Endodermal cell (in vitro differentiated cells): ENCODE measurements around the gene VCAN. TPM values are rescaled to one million over a fixed set of nuclear protein-coding genes. Genes with fewer than 3 reads are reported as not detected.

Source experiments
- DNase-seq: peaks from one replicate; pipeline ENCODE4 v3.0.0-alpha.2; 2017
- H3K27ac ChIP-seq: 2 replicates; pipeline ENCODE4 v1.5.1; 2013; ENCODE audit warnings: mild to moderate bottlenecking, low read depth, low read length, moderate library complexity
- H3K27me3 ChIP-seq: 2 replicates; pipeline ENCODE4 v1.6.1; 2013; ENCODE audit warnings: mild to moderate bottlenecking, low read length, moderate library complexity; ENCODE audit not compliant: insufficient read depth, control insufficient read depth, poor library complexity, severe bottlenecking
- H3K36me3 ChIP-seq: 2 replicates; pipeline ENCODE4 v1.7.0; 2013; ENCODE audit warnings: mild to moderate bottlenecking, low read length, moderate library complexity; ENCODE audit not compliant: control insufficient read depth, insufficient read depth
- H3K4me1 ChIP-seq: one replicate; pipeline ENCODE4 v1.7.0; 2013; ENCODE audit warnings: low read length; ENCODE audit not compliant: control insufficient read depth, insufficient read depth
- H3K4me3 ChIP-seq: 2 replicates; pipeline ENCODE4 v1.5.1; 2013; ENCODE audit warnings: mild to moderate bottlenecking, low read length, moderate library complexity
- H3K9ac ChIP-seq: 2 replicates; pipeline ENCODE4 v1.6.1; 2013; ENCODE audit warnings: mild to moderate bottlenecking, low read length, moderate library complexity; ENCODE audit not compliant: poor library complexity, severe bottlenecking; ENCODE audit errors: extremely low read depth
- H3K9me3 ChIP-seq: 2 replicates; pipeline ENCODE4 v1.6.1; 2013; ENCODE audit warnings: mild to moderate bottlenecking, low read length, moderate library complexity; ENCODE audit not compliant: control insufficient read depth
- H3K27ac Mint-ChIP-seq: 2 replicates; pipeline ENCODE4 v1.8.0; 2020; ENCODE audit warnings: mixed read lengths
- H3K27me3 Mint-ChIP-seq: 2 replicates; pipeline ENCODE4 v1.8.0; 2021; ENCODE audit warnings: mild to moderate bottlenecking, mixed read lengths; ENCODE audit not compliant: insufficient read depth
- H3K36me3 Mint-ChIP-seq: 2 replicates; pipeline ENCODE4 v1.8.0; 2020; ENCODE audit warnings: low read depth, mixed read lengths
- H3K4me1 Mint-ChIP-seq: 2 replicates; pipeline ENCODE4 v1.8.0; 2020; ENCODE audit warnings: mixed read lengths
- H3K4me3 Mint-ChIP-seq: 2 replicates; pipeline ENCODE4 v1.8.0; 2020; ENCODE audit warnings: mild to moderate bottlenecking, moderate library complexity, mixed read lengths
- H3K9me3 Mint-ChIP-seq: 2 replicates; pipeline ENCODE4 v1.8.0; 2020; ENCODE audit warnings: mild to moderate bottlenecking, mixed read lengths
- WGBS, 2 experiments: methylation state at CpG; one replicate each; pipeline versions ENCODE4 v1.1.5 to v1.1.7; 2013; ENCODE audit warnings: missing lambda C conversion rate in 2 of 2, mixed read lengths in 1 of 2; ENCODE audit not compliant: insufficient coverage in 1 of 2, insufficient read length in 1 of 2; 5-methylcytosine and 5-hydroxymethylcytosine counted together
- total RNA-seq, 2 donors: library from RNA; stranded (reverse); fragmentation: NEBNext Ultra II Directional in 1 of 2; extraction: Animal tissue kit (Norgen Biotek cat#: 25700) in 1 of 2; gene quantifications; 2 replicates in 1 of 2; 3 replicates in 1 of 2; pipeline ENCODE4 v1.2.1, GENCODE V29; 2021
- TF ChIP-seq, protein P1 (sequence below): fragments of 200-600 bp; sonication (generic); conservative IDR thresholded peaks from 2 replicates; pipeline ENCODE4 v1.5.0; 2021; ENCODE audit warnings: antibody characterized with exemption, mild to moderate bottlenecking

VCAN gene
- total RNA-seq, 2 donors from 2014 or later = 363 to 397 TPM

DNA sequence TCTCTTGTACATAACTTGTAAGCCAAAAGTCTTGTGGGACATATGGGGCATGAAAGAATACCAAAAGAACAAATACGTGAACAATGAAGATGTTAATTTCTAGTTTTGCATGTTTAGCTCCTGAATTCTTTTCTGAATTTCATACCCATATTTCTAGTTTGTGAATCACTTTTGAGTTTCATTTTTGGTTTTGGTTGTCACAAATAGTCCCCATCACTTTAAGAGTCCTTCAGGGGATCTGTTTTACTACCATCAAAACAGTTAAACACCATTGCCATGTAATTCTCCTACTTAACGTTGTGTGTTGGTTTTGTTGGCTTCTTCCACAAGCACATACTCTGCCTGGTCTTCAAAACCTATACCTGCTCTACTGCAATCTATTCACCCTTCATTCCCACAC, 27.0 kb downstream of the VCAN start:
- H3K36me3 Mint-ChIP-seq = peaks cover 69% of the 10 kb centered on the region
- H3K4me1 Mint-ChIP-seq = peaks cover 25% of the 10 kb centered on the region
- no peak overlapping the region for H3K9ac ChIP-seq
- peaks cover 5% of the 10 kb centered on the region for H3K4me1 ChIP-seq
- TF ChIP-seq, protein P1, sequence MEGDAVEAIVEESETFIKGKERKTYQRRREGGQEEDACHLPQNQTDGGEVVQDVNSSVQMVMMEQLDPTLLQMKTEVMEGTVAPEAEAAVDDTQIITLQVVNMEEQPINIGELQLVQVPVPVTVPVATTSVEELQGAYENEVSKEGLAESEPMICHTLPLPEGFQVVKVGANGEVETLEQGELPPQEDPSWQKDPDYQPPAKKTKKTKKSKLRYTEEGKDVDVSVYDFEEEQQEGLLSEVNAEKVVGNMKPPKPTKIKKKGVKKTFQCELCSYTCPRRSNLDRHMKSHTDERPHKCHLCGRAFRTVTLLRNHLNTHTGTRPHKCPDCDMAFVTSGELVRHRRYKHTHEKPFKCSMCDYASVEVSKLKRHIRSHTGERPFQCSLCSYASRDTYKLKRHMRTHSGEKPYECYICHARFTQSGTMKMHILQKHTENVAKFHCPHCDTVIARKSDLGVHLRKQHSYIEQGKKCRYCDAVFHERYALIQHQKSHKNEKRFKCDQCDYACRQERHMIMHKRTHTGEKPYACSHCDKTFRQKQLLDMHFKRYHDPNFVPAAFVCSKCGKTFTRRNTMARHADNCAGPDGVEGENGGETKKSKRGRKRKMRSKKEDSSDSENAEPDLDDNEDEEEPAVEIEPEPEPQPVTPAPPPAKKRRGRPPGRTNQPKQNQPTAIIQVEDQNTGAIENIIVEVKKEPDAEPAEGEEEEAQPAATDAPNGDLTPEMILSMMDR = no peak
- peaks cover 30% of the 10 kb centered on the region for H3K9me3 ChIP-seq
- no peak overlapping the region for H3K27ac ChIP-seq
- H3K27me3 Mint-ChIP-seq = no peaks in the 10 kb centered on the region
- DNase-seq = no peak
- peaks cover 20% of the 10 kb centered on the region for H3K9me3 Mint-ChIP-seq
- peaks cover 64% of the 10 kb centered on the region for H3K36me3 ChIP-seq
- H3K27ac Mint-ChIP-seq = no peak overlapping the region
- H3K4me3 Mint-ChIP-seq = no peak overlapping the region
- WGBS, 2 experiments = 92 to 95% methylated on average over 2 of the region's 2 CpGs
- no peaks in the 10 kb centered on the region for H3K27me3 ChIP-seq
- no peak overlapping the region for H3K4me3 ChIP-seq

DNA sequence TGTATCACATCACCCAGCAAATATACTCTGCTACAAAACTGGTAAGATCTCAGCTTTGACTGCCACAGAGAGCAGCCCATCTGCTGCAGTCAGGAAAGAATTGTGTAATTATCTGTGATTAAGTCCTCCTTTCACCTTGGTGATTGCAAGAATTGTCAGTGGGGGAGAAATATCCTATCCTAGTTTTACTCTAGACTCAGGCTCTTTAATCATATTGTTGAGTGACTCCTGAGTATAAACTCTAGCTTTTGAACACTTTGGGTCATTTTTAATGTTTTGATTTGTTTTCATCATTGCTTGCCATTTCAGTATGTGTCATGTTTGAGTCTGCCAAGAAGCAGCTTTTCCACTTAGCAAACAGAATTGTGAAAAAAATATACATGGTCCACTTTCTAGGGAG, 32.1 kb downstream of the VCAN start:
- Mint-ChIP-seq H3K36me3 (peaks cover 83% of the 10 kb centered on the region), H3K4me1 (no peaks in the 10 kb centered on the region), H3K9me3 (peaks cover 51% of the 10 kb centered on the region), H3K4me3 (no peak overlapping the region), H3K27ac (no peak overlapping the region), H3K27me3 (peaks cover 4% of the 10 kb centered on the region)
- Histone ChIP-seq H3K9ac (no peak overlapping the region), H3K27ac (no peak overlapping the region), H3K4me1 (no peaks in the 10 kb centered on the region), H3K9me3 (peaks cover 63% of the 10 kb centered on the region), H3K27me3 (no peaks in the 10 kb centered on the region), H3K4me3 (no peak overlapping the region), H3K36me3 (peaks cover 60% of the 10 kb centered on the region)
- TF ChIP-seq, protein P1 = no peak
- no peak for DNase-seq

DNA sequence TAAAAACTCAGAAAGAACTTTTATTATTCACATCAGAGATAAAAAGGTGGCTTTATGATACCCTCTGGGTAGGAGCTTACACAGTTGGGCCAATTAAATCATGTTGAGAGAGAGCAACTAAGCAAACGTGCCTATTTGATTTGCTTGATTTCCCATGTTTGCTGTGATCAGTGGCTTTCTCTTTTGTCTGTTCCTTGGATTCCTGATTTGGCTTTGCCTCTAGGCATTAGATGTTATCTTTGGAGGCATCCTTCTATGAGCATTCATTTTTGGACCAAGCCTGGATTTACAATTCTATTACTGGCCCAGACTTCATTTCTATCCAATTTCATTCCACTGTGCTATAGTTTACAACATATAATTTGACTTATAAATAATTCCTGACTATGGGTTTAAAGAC, 35.9 kb downstream of the VCAN start:
- TF ChIP-seq, protein P1 = no peak
- 83 to 100% methylated on average over 1 of the region's 1 CpG for WGBS, 2 experiments
- peaks cover 74% of the 10 kb centered on the region for H3K36me3 Mint-ChIP-seq

More for the DNA sequence above, 35.9 kb downstream of the VCAN start:
- H3K9ac ChIP-seq = no peak overlapping the region
- Mint-ChIP-seq H3K27me3 (peaks cover 4% of the 10 kb centered on the region), H3K4me3 (no peak overlapping the region), H3K27ac (no peak overlapping the region), H3K9me3 (peaks cover 36% of the 10 kb centered on the region), H3K4me1 (no peaks in the 10 kb centered on the region)
- H3K36me3 ChIP-seq = peaks cover 33% of the 10 kb centered on the region
- H3K27ac ChIP-seq = no peak overlapping the region
- H3K27me3 ChIP-seq = no peaks in the 10 kb centered on the region
- no peak overlapping the region for H3K4me3 ChIP-seq
- H3K4me1 ChIP-seq = no peaks in the 10 kb centered on the region
- H3K9me3 ChIP-seq = peaks cover 42% of the 10 kb centered on the region
- no peak for DNase-seq
